ENCODE measurements around the gene SAP25.

DNA sequence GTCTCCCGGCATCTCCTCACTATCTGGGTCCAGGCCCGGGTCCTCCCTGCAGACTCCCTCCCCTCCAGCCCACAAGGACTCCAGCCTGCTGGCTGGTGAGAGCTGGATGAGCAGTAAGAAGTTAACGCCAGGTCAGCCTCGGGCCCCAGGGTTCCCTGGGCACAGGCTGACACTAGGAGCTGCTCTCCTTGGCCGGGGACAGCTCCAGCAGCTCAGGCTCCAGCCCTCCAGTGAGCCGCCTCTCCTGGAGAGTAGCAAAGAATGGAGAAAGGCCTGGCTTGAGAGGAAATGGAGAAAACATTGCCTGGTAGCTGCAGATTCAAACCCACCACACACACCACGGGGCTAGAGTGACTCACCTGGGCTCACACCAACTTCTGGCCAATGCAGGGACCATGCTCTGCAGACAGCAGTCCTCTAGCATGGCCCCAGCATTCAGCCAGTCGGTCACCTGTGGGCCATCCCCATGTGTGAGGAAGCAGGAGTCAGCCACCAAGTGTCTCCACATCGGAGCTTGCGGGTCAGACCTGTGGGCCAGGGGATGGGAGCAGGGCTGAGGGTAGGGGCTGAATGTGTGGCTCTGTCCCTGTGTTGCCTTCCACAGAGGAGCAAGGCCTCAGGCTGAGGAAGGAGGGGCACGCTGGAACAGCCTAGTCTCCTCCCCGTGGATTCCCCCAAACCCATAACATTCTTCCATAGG, 6.5 kb downstream of the SAP25 start:
- TF ChIP-seq CTCF (IDR thresholded peaks at IDR 0.05; ENCODE audit: poor library complexity, severe bottlenecking) (no peak), MXI1 (conservative IDR thresholded peaks at IDR 0.05; ENCODE audit: poor library complexity, severe bottlenecking) (no peak), SMC3 (conservative IDR thresholded peaks at IDR 0.05; ENCODE audit: poor library complexity) (no peak), EZH2 (IDR thresholded peaks at IDR 0.05; ENCODE audit: borderline replicate concordance, insufficient read depth, low read length, poor library complexity, severe bottlenecking) (no peak), TAF1 (IDR thresholded peaks at IDR 0.05; ENCODE audit: low read depth) (no peak), EP300 (conservative IDR thresholded peaks at IDR 0.05; ENCODE audit: poor library complexity, severe bottlenecking) (no peak)
- TF ChIP-seq, protein P1, sequence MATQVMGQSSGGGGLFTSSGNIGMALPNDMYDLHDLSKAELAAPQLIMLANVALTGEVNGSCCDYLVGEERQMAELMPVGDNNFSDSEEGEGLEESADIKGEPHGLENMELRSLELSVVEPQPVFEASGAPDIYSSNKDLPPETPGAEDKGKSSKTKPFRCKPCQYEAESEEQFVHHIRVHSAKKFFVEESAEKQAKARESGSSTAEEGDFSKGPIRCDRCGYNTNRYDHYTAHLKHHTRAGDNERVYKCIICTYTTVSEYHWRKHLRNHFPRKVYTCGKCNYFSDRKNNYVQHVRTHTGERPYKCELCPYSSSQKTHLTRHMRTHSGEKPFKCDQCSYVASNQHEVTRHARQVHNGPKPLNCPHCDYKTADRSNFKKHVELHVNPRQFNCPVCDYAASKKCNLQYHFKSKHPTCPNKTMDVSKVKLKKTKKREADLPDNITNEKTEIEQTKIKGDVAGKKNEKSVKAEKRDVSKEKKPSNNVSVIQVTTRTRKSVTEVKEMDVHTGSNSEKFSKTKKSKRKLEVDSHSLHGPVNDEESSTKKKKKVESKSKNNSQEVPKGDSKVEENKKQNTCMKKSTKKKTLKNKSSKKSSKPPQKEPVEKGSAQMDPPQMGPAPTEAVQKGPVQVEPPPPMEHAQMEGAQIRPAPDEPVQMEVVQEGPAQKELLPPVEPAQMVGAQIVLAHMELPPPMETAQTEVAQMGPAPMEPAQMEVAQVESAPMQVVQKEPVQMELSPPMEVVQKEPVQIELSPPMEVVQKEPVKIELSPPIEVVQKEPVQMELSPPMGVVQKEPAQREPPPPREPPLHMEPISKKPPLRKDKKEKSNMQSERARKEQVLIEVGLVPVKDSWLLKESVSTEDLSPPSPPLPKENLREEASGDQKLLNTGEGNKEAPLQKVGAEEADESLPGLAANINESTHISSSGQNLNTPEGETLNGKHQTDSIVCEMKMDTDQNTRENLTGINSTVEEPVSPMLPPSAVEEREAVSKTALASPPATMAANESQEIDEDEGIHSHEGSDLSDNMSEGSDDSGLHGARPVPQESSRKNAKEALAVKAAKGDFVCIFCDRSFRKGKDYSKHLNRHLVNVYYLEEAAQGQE (IDR thresholded peaks at IDR 0.05; ENCODE audit: borderline replicate concordance): no peak
